Colon (tissue), 2 donors: Measurements from ENCODE around the gene C1orf116.

Source experiments
- FAIRE-seq: peaks from 2 replicates; lab custom pipeline; 2012; peaks lifted over from hg19 to GRCh38; lab: Jason Lieb, UNC
- donor health status: control.
- donor health status: control.

Gene C1orf116

DNA sequence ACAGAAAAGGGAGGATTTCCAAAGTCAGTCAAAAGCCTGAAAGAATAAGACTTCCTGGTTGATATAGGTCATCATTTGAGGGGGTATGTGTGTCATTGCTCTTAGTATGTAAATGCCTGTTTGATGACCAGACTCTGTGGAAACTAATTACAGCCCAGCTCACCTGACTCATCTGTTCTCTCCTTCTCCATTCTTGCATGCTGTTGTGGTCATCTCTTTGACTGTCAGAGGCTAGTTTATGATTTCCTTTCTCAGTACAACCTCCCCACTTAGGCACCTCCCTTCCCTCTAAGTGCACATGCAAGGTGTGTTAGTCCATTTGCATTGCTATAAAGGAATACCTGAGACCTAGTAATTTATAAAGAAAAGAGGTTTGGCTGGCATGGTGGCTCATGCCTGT lies 2.4 kb upstream of the C1orf116 start:
- no peak for FAIRE-seq

DNA sequence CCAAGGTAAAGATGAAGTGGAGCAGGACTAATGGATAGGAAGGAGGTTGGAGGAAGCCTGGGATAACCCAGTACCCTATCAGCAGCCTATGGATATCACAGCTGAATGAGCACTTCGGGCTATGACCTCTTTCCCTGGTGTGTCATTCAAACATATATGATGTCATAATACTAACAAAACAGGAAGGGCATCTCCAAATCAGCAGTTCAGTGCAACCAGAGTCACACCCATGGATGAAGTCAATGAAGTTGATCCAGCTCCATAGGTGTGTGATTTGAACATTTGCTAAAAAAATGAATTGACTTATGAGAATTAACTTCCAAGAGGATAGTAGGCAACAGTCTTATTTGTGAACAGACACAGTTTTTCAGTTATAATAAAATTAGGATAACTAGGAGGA lies 1.7 kb upstream of the C1orf116 start:
- no peak for FAIRE-seq

DNA sequence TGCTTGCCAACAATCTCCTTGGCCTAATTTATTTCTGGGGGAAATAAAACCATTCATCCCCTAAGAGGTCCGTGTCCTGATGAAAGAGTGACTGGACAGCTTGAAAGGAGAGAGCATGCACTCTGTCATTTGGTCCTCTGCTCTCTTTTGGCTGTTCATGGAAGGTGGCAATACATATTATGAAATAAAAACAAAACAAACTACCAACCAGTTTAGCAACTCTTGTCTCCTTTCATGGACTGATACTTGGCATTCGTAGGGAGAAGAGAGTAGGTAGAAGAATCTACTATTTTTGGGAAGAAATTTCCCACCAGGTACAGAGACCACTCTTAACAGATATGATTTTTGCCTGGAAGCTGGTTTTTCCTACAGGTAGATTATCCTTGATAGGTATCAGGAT lies 746 bp upstream of the C1orf116 start:
- FAIRE-seq, result no peak

- FAIRE-seq, result no peak
Observed at GRCh38 chr1:207031632-207032264, 808 bp downstream of the C1orf116 start.

DNA sequence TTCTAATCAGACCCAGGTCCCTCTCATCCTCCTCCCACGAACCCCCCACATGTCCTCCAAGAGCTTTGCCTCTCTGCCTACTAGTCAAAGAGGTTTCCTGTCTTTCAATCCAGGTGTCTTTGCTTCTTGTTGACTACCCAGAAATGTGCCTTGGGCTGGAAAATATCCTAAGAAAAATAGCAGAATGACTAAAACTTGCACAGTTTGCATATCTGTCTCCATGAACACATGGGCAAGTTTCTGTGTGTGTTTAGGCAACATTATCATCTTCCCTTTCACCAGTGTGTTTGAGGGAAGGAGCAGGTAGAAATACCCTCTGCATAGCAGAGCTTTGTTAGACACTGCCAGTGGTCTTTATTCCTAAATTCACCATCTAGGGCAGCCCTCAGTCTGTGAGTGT lies 1.5 kb downstream of the C1orf116 start:
- FAIRE-seq, result no peak

DNA sequence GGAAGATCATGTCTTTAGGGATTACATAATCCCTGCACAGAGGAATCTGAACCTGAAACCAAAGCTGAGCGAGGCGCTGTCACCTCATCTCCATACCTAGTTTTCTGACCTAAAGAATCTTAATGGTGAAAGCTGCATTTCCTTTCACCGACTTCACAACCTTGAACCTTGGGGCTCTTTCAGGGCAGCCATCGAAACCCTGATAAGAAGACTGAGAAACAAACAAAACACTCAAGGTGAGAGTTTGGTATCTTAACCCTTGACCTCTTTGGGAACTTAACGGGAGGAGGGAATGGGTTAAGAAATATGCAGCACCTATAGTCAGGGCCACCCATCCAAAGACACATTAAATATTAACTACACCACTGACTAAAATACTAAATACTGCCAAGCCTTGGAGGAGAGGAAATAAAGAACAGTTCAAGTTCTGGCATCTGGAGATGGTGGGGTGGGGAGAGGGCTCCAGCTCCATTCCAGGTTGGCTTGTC lies 2.0 kb downstream of the C1orf116 start:
- no peak for FAIRE-seq

DNA sequence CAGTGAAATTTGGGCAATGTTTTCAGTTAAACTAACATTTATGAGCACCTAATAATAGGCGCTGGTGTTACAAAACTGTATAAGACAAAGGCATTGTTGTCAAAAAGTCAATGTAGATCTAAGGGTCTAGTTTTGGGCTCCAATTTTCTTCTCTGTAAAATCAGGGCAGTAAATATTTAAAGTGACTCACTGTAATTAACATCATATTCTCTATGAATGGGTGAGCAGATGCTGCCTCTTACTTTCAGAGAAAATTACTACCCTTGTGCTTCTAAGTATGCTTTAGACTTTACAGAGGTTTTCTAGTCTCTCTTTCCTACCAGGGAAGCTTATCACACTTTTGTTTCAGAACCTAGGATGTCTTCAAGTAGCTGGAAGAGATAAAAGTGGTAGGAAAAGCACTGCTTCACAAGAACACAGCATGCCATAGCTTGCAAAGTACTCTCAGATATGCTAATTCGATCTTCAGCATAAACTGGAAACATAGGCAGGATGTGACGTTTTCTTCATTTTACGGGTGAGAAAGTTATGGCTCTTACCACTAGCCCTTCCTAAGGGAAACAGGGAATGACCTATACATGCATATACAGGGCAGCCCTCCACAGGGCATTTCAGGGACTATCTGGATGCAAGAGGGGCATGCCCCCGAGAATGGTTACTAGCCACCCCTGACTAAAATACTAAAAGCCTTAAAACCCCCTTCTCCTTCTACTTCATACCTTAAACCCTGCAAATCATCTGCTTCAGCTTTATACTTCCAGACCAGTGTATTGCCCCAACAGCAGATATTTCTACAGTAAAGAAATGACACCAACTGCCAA lies 2.6 kb downstream of the C1orf116 start:
- no peak for FAIRE-seq

- FAIRE-seq, result no peak
Observed at GRCh38 chr1:207028884-207029650, 3.5 kb downstream of the C1orf116 start.

DNA sequence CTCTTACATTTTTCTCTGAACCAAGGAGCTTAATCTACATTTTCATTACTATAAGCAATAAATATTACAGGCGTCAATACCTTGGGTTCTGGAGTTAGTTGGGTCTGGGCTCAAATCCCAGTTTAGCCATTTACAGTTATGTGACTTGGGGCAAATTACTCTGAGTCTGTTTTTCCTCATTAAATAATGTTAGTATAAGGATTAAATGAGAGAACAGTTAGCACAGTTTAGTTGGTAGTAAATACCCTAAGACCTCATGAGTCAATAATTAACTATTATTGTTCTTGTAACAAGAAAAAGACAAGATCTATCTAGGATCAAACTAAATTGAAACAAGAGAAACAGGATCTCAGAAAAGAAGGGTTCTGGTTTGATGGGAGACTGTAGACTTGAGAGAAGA lies 4.6 kb downstream of the C1orf116 start:
- no peak for FAIRE-seq

DNA sequence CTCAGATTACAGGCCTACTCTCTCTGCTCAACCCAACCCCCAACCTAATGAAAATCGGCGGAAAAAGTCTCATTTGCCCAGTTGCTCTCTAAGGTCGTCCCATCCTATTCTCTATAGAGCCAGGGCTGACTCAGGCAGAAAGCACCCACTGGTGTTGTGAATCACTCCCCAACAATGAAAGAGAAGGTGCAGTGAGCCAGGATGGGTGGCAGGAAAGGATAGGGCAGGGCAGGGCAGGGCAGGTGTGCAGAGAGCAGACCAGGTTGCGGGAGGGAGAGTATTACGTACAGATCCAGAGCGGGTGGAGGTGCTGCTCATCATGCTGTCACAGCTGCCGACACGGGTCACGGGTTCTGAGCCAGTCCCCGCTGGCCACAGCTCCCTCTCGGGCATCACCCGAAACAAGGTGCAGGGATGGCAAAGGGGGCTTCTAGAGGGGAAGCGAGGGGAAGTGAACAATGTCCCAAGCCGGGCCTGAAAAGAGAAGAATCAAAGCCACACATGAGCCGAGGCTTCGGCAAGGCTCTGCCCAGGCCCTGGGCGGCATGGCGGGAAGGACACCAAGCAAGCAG lies 5.3 kb downstream of the C1orf116 start:
- no peak for FAIRE-seq

GRCh38 chr1:207026104-207026534 lies 6.4 kb downstream of the C1orf116 start:
- FAIRE-seq, result no peak

DNA sequence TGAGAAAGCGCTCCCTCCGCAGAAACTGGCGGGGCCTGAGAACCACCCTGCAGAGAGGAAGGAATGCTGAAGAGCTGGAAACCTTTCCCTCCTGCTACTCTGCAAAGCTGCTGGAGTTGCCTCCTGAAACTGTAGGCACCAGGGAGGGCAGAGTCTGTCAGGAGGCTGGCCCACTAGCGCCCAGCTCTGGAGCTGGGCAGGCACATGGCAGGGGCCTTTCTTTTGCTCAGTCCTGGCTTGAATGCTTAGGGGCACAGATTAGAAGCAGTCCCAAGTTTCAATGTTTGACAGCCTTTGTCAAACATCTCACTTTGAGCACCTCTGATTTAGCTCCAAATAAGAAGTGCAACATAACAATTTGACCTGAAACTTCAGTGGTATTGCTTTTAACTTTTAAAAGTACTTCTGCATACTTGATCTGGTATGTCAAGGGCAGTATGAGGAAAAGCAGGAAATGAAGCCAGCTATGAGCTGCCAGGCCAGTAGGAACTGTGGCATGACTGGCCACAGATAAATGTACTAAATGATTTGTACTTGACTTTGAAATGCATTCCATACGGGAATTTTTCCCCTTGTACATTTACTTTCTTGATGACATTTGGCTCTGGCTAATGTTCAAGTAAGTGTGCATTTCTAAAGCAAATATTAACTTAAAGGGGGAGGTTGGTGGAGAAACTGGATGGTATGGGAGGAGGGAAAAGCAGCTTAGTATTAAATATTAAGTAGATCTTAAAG lies 7.2 kb downstream of the C1orf116 start:
- FAIRE-seq, result no peak

- FAIRE-seq, result no peak
Observed at GRCh38 chr1:207024202-207025145, 8.1 kb downstream of the C1orf116 start.

DNA sequence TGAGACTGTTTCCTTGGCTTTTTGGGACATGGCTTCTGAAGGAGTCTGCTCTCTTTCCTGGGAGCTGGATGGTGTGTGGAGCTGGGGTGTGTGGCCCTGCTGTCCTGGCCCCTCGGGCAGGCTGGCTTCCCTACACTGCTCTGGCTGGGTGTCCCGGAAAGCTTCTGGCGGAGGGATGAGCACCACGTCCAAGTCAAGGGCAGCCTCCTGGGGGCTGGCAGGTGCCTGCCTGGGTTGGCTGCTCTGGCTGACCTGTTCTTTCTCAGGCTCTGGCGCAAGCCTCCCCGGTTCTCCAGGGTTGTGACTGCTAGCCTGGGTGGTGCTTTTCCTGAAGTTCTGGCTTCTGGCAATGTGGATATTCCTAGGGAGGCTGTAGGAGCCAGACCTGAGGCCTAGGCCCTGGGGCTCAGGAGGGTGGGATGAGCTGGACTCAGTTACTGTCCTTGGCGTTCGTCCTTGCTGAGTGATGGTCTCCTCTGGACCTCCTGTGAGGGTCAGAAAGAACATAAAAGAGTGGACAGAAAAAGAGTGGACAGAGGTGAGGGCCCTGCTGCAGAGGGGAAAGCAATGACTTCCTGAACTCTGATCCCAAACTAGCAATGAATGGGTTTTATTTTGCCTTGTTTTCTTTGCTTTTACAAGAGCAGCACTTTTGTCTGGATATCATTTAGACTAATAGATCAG lies 9.4 kb downstream of the C1orf116 start:
- FAIRE-seq, result no peak

DNA sequence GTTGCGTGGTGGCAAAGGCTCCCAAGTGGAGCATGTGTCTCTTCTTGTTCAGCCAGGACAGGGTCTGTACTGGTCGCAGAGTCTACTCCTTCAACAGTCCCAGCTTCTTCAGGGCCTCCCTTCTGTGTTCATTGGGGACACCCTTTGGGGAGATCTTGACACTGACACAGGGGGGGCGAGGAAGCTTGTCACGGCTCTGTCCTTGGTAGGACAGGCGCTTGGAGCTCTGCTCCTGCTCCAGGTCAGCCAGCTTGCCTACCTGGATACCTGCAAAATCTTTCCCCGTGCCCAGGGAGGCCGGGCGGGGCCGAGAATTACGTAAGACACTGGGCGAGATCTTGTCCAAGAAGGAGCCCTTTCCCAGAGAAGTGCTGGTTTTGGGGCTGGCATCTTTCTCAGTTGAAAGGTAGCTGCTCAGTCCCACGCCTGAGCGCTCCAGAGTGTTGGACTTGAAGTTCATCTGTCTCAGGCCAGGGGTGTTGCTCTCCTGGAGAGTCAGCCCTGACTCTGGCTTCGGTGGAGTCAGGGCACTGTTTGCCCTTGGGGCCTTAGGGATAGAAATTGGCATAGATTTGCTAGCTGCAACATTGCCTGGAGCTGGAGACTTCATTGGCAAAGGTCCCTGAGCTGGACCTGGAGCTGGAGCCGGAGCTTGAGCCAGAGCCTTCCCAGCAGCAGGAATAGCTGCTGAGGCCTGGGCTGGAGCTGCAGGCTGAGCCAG lies 10.5 kb downstream of the C1orf116 start:
- no peak for FAIRE-seq

- no peak for FAIRE-seq
Observed at GRCh38 chr1:207021139-207021861, 11.3 kb downstream of the C1orf116 start.

DNA sequence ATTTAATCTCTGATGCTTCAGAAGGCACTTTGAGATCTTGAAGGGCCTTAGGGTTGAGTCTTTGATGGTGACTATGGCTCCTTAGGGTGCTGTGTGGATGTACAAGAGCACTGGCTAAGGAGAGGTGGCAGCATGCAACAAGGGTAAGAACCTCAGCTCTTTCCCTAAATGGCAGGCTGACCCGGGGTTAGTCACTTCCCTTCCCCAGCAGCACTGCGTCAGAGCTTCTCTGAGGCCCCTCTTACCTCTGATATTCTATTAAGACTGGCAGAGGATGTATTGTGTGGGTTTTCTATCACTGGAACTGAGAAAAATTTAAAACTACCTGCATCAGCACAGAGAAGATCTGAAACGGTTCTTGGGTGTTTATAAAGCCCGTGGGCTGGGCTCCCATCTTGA lies 11.8 kb downstream of the C1orf116 start:
- no peak for FAIRE-seq

- no peak for FAIRE-seq
Observed at GRCh38 chr1:207020065-207020708, 12.4 kb downstream of the C1orf116 start.
